ENCODE measurements around the gene DOCK10. TPM values are rescaled to one million over a fixed set of nuclear protein-coding genes. Genes with fewer than 3 reads are reported as not detected.
A peak's percentile ranks its signal among the peaks of the same experiment; 100 is the strongest.

The DOCK10 gene
- total and polyA plus RNA-seq, 2 donors (not counting 1 experiment from before 2014, with no cell fraction given), result 49.5 to 139 TPM

- Mint-ChIP-seq H3K9me3 (ENCODE audit: insufficient read depth) (no peaks in the 10 kb centered on the region), H3K4me3 (peak overlapping the region; percentile 75), H3K27me3 (no peaks in the 10 kb centered on the region), H3K27ac (peak overlapping the region; percentile 85), H3K4me1 (peaks cover 47% of the 10 kb centered on the region)
- Histone ChIP-seq H4K20me1 (ENCODE audit: control insufficient read depth, insufficient read depth, low read length, poor library complexity, severe bottlenecking) (no peaks in the 10 kb centered on the region), H3K4me3 (ENCODE audit: control extremely low read depth in 1 of 5, extremely low read depth in 1 of 5, insufficient read depth in 1 of 5, low read depth in 2 of 5, low read length in 4 of 5) (peak overlapping the region in 2 of 5 experiments; percentile 28 to 44), H3K36me3 (replicated peaks in 1 of 2; ENCODE audit: control extremely low read depth in 1 of 2, control insufficient read depth in 1 of 2, extremely low read depth in 1 of 2, insufficient read depth in 2 of 2, low read length in 1 of 2) (no peaks in the 10 kb centered on the region), H3K27ac (ENCODE audit: low read length in 2 of 2) (peak overlapping the region in 1 of 2 donors; percentile 62), H3K9me3 (ENCODE audit: control extremely low read depth in 1 of 3, control insufficient read depth in 2 of 3, insufficient read depth in 1 of 3, low read length in 2 of 3) (peaks cover 0 to 3% (median 0%) of the 10 kb centered on the region in 3 donors), H3K27me3 (replicated peaks in 1 of 4; ENCODE audit: control extremely low read depth in 1 of 4, control insufficient read depth in 3 of 4, insufficient read depth in 4 of 4, low read length in 3 of 4) (no peaks in the 10 kb centered on the region), H3K4me1 (ENCODE audit: control insufficient read depth in 2 of 2, insufficient read depth in 2 of 2, low read length in 2 of 2) (peaks cover 30 to 35% of the 10 kb centered on the region in 2 donors), H3K9ac (ENCODE audit: low read length) (peak overlapping the region; percentile 42), H3K79me2 (ENCODE audit: control insufficient read depth, insufficient read depth, low read length) (peaks cover 56% of the 10 kb centered on the region), H3K4me2 (replicated peaks; ENCODE audit: low read depth, low read length, poor library complexity, severe bottlenecking) (peak overlapping the region; percentile 65), H2AFZ (ENCODE audit: insufficient read depth, low read depth, low read length, poor library complexity, severe bottlenecking) (peak overlapping the region; percentile 57)
- intact Hi-C loops (cut with micrococcal nuclease), result loop anchor here (1.0 to 2.0 kb wide), 2 partner anchors 8 to 14 kb away; no protein-coding TSS in a partner anchor
- POLR2A ChIA-PET, result interaction anchor here (0.7 kb wide), 1 partner anchor 30 kb away, joined by 4 read pairs; no protein-coding TSS in a partner anchor
- TF ChIP-seq CTCF (IDR thresholded peaks at IDR 0.05) (no peak), EZH2 (IDR thresholded peaks at IDR 0.05; ENCODE audit: borderline replicate concordance, insufficient read depth, low read depth, low read length, poor library complexity, severe bottlenecking) (no peak)
- peak; percentile 45 for DNase-seq
- CTCF ChIA-PET, result interaction anchor here (0.9 to 5.2 kb wide), 6 partner anchors 9 to 55 kb away, joined by 3 to 29 read pairs (median 6); no protein-coding TSS in a partner anchor
- peak; percentile 53 for ATAC-seq (ENCODE audit: low read depth)
- WGBS (ENCODE audit: insufficient coverage), result 24% methylated on average over 6 of the region's 14 CpGs
Measured at GRCh38 chr2:224982910-224983711, 59.2 kb downstream of the DOCK10 start.

GRCh38 chr2:224982226-224982625, 60.0 kb downstream of the DOCK10 start:
- peaks cover 30 to 35% of the 10 kb centered on the region in 2 donors for H3K4me1 ChIP-seq (ENCODE audit: control insufficient read depth in 2 of 2, insufficient read depth in 2 of 2, low read length in 2 of 2)
- H3K27ac ChIP-seq (ENCODE audit: low read length in 2 of 2), result no peak overlapping the region

More at GRCh38 chr2:224982226-224982625, 60.0 kb downstream of the DOCK10 start:
- TF ChIP-seq CTCF (IDR thresholded peaks at IDR 0.05) (no peak), EZH2 (IDR thresholded peaks at IDR 0.05; ENCODE audit: borderline replicate concordance, insufficient read depth, low read depth, low read length, poor library complexity, severe bottlenecking) (no peak)
- WGBS (ENCODE audit: insufficient coverage), result 89% methylated on average over 7 of the region's 10 CpGs
- Mint-ChIP-seq H3K4me1 (peaks cover 50% of the 10 kb centered on the region), H3K9me3 (ENCODE audit: insufficient read depth) (no peaks in the 10 kb centered on the region), H3K4me3 (no peak overlapping the region), H3K27ac (peak overlapping the region; percentile 85), H3K27me3 (no peaks in the 10 kb centered on the region)
- Histone ChIP-seq H3K4me3 (ENCODE audit: control extremely low read depth in 1 of 5, extremely low read depth in 1 of 5, insufficient read depth in 1 of 5, low read depth in 2 of 5, low read length in 4 of 5) (no peak overlapping the region), H3K36me3 (replicated peaks in 1 of 2; ENCODE audit: control extremely low read depth in 1 of 2, control insufficient read depth in 1 of 2, extremely low read depth in 1 of 2, insufficient read depth in 2 of 2, low read length in 1 of 2) (no peaks in the 10 kb centered on the region), H3K79me2 (ENCODE audit: control insufficient read depth, insufficient read depth, low read length) (peaks cover 54% of the 10 kb centered on the region), H4K20me1 (ENCODE audit: control insufficient read depth, insufficient read depth, low read length, poor library complexity, severe bottlenecking) (no peaks in the 10 kb centered on the region), H2AFZ (ENCODE audit: insufficient read depth, low read depth, low read length, poor library complexity, severe bottlenecking) (no peak overlapping the region), H3K27me3 (replicated peaks in 1 of 4; ENCODE audit: control extremely low read depth in 1 of 4, control insufficient read depth in 3 of 4, insufficient read depth in 4 of 4, low read length in 3 of 4) (no peaks in the 10 kb centered on the region), H3K9ac (ENCODE audit: low read length) (no peak overlapping the region), H3K4me2 (replicated peaks; ENCODE audit: low read depth, low read length, poor library complexity, severe bottlenecking) (no peak overlapping the region), H3K9me3 (ENCODE audit: control extremely low read depth in 1 of 3, control insufficient read depth in 2 of 3, insufficient read depth in 1 of 3, low read length in 2 of 3) (peaks cover 0 to 3% (median 0%) of the 10 kb centered on the region in 3 donors)
- ChIA-PET CTCF (interaction anchor here (1.4 to 5.2 kb wide), 4 partner anchors 8 to 29 kb away, joined by 3 to 29 read pairs (median 7); no protein-coding TSS in a partner anchor), POLR2A (no interaction called here)
- ATAC-seq (ENCODE audit: low read depth), result no peak
- DNase-seq, result no peak
- intact Hi-C loops (cut with micrococcal nuclease), result loop anchor here (2.0 kb wide), 1 partner anchor 13 kb away; no protein-coding TSS in a partner anchor
